Karpas-422 (cell line): ENCODE results near the gene RBMS1. TPM values are rescaled to one million over a fixed set of nuclear protein-coding genes. Genes with fewer than 3 reads are reported as not detected.

Source experiments
- DNase-seq: peaks from one replicate; pipeline ENCODE4 v3.0.0-alpha.2; 2015
- H2AFZ ChIP-seq: fragments of 200-600 bp; sonication (generic); 2 replicates; pipeline ENCODE4 v1.6.1; 2014; ENCODE audit warnings: antibody characterized with exemption, low read length, mixed read lengths
- H3K27ac ChIP-seq: fragments of 200-600 bp; sonication (generic); 2 replicates; pipeline ENCODE4 v1.5.1; 2014; ENCODE audit warnings: mild to moderate bottlenecking, low read length, moderate library complexity
- H3K27me3 ChIP-seq: fragments of 200-600 bp; sonication (generic); 2 replicates; pipeline ENCODE4 v1.6.1; 2014; ENCODE audit warnings: low read length, mixed read lengths
- H3K36me3 ChIP-seq: fragments of 200-600 bp; sonication (generic); 2 replicates; pipeline ENCODE4 v1.6.1; 2014; ENCODE audit warnings: low read length, mixed read lengths; ENCODE audit not compliant: insufficient read depth
- H3K4me1 ChIP-seq: fragments of 200-600 bp; sonication (generic); 2 replicates; pipeline ENCODE4 v1.6.1; 2014; ENCODE audit warnings: mild to moderate bottlenecking, low read length, mixed read lengths
- H3K4me2 ChIP-seq: fragments of 200-600 bp; sonication (generic); 2 replicates; pipeline ENCODE4 v1.6.1; 2014; ENCODE audit warnings: low read length, low read depth, mild to moderate bottlenecking; ENCODE audit not compliant: poor library complexity, severe bottlenecking
- H3K4me3 ChIP-seq: fragments of 200-600 bp; sonication (generic); 2 replicates; pipeline ENCODE4 v1.5.1; 2014; ENCODE audit warnings: mild to moderate bottlenecking, antibody characterized with exemption, low read length, mixed read lengths
- H3K79me2 ChIP-seq: fragments of 200-600 bp; sonication (generic); 2 replicates; pipeline ENCODE4 v1.6.1; 2014; ENCODE audit warnings: mild to moderate bottlenecking, low read length, mixed read lengths
- H3K9ac ChIP-seq: fragments of 200-600 bp; sonication (generic); 2 replicates; pipeline ENCODE4 v1.6.0; 2014; ENCODE audit warnings: low read length
- H3K9me2 ChIP-seq: fragments of 200-600 bp; sonication (generic), shearing (Covaris generic); replicated peaks from 2 replicates; pipeline ENCODE4 v1.6.0; 2014; ENCODE audit warnings: mild to moderate bottlenecking, low read length, moderate library complexity; ENCODE audit not compliant: insufficient read depth
- H3K9me3 ChIP-seq: fragments of 300-700, 200-600 bp; sonication (generic); 2 replicates; pipeline ENCODE4 v1.6.1; 2014; ENCODE audit warnings: low read length, mixed read lengths
- H4K20me1 ChIP-seq: fragments of 200-600 bp; sonication (generic); 2 replicates; pipeline ENCODE4 v1.6.1; 2014; ENCODE audit warnings: mild to moderate bottlenecking, antibody characterized with exemption, low read length, low read depth; ENCODE audit not compliant: insufficient read depth
- total RNA-seq: library from RNA; depleted of rRNA; stranded (reverse); fragments of >200 nt; shearing (Covaris generic); gene quantifications from 2 replicates; pipeline ENCODE4 v1.2.3, GENCODE V29; 2014; ENCODE audit warnings: low replicate concordance

The RBMS1 gene
- total RNA-seq, 1 experiment from 2014 or later = not detected

DNA sequence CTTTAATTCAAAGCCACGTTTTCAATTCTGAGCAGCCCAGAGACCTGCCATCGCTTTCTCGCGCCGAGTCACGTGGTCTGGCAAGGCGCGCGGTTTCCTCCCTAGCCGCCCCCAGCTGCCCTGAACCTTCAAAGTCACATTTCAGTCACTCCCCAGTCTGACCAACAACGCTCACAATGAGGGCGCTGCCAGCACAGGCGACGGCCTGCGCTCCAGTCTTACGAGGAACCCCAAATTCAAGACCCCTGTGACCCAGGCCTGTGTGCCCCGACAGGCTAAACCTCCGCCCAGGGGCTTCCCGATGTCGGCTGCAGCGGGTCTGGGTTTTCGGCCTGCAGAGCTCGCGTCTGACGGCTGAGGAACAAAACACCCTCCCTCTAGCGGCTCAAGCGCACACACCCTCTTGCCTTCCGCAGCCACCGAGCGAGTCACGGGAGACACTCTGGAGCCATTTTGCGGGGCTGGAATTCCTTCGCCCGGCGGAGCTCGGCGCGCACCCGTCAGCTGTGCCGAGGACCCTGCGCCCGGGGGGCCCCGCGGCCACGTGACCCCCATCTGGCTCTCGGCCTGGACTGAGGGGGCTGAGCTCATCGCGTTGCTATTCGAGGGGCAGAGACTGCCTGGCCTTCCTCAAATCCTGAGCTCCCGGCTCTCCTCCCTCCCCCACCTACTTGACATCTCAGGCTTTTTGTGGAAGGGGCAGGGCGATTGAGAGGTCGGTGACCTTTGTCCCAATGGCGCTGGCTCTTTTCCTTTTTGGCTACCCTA, 223.6 kb downstream of the RBMS1 start:
- H3K36me3 ChIP-seq = no peaks in the 10 kb centered on the region
- no peaks in the 10 kb centered on the region for H3K9me2 ChIP-seq
- no peak overlapping the region for H3K27ac ChIP-seq
- no peak overlapping the region for H2AFZ ChIP-seq
- H3K27me3 ChIP-seq = 0 out of 2 replicates have a peak, but pooled peaks cover 3% of the 10 kb centered on the region
- no peaks in the 10 kb centered on the region for H4K20me1 ChIP-seq
- no peak overlapping the region for H3K4me2 ChIP-seq
- H3K4me3 ChIP-seq = no peak overlapping the region
- no peak overlapping the region for H3K9ac ChIP-seq
- H3K9me3 ChIP-seq = no peaks in the 10 kb centered on the region
- no peak for DNase-seq
- H3K79me2 ChIP-seq = no peaks in the 10 kb centered on the region
- H3K4me1 ChIP-seq = no peaks in the 10 kb centered on the region

DNA sequence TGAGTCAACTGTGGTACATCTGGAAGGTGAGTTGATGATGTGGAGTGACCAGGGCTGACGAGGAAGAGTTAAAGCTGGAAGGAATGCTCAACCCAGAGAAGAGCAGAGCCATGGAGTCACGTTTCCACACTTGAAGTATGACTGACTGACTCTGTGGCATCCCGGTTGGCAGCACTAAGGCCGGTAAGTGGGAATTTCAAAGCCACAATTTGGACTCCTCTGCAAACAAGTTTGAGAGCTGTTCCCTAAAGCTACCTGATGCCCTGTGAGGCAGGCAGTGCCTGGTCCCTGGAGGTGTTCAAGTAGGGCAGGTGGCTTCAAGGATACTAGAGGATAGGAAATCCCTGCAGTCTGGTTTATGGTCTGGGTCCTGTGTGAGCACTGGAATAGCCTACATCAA, 224.2 kb downstream of the RBMS1 start:
- Histone ChIP-seq H3K9me2 (no peaks in the 10 kb centered on the region), H3K79me2 (no peaks in the 10 kb centered on the region), H3K9me3 (no peaks in the 10 kb centered on the region), H3K27me3 (0 out of 2 replicates have a peak, but pooled peaks cover 3% of the 10 kb centered on the region), H4K20me1 (no peaks in the 10 kb centered on the region), H3K4me1 (peaks cover 3% of the 10 kb centered on the region; the same call in 1 of the 2 replicates), H2AFZ (no peak overlapping the region), H3K36me3 (no peaks in the 10 kb centered on the region), H3K27ac (no peak overlapping the region), H3K9ac (no peak overlapping the region), H3K4me2 (no peak overlapping the region), H3K4me3 (no peak overlapping the region)
- DNase-seq = no peak

DNA sequence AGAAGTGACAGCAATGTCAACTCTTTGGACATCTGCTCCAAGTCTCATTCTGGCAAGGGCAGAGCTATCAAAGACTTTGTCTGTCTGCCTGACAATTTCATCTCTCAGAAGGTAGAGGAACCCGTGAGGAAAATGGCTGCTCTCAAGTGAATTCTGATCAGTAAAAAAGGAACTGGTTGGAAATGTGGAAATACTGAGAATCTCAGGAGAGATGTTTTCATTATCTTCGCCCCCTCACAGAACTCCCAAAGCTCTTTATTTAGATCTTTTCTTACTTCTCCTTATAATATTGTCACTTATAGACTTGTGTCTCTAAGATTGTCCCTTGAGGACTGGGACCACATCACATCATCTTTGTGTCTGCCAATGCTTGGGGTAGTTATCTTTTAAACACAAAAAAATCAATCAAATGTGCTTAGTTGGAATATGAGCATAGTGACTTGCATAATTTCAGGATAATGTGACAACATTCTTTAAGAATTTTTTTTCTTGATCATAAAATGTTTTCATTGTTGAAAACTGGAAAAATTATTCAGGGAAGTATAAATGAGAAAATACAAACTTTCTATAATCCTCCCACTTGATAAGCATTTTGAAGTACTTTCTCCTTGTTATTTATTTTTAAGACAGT, 225.3 kb downstream of the RBMS1 start:
- H3K9me3 ChIP-seq = no peaks in the 10 kb centered on the region
- H3K4me3 ChIP-seq = no peak overlapping the region
- no peak overlapping the region for H3K9ac ChIP-seq
- no peaks in the 10 kb centered on the region for H3K36me3 ChIP-seq
- no peaks in the 10 kb centered on the region for H3K9me2 ChIP-seq
- no peak for DNase-seq
- H2AFZ ChIP-seq = no peak overlapping the region
- H4K20me1 ChIP-seq = no peaks in the 10 kb centered on the region
- 0 out of 2 replicates have a peak, but pooled peaks cover 5% of the 10 kb centered on the region for H3K27me3 ChIP-seq
- no peak overlapping the region for H3K4me2 ChIP-seq
- H3K79me2 ChIP-seq = no peaks in the 10 kb centered on the region
- no peak overlapping the region for H3K27ac ChIP-seq
- H3K4me1 ChIP-seq = peaks cover 6% of the 10 kb centered on the region; the same call in 1 of the 2 replicates

DNA sequence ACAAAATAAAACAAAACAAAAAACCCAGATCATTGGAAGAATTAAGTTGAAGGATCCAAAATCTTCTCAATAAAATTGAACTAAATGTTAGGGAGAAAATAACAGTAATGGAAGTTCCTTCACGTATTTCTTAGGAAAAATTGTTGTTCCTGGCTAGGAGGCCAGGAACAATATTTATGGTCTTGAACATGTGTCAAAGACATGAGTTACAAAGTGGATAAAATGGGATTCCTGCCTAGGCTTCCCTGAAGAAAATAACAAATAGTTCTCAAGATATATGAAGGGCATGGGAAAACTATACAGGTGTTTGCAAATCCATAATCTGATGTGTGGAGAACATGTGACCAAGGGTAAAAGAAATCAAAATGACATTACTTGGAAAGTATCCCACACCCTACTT, 225.9 kb downstream of the RBMS1 start:
- Histone ChIP-seq H4K20me1 (no peaks in the 10 kb centered on the region), H3K9ac (no peak overlapping the region), H3K4me1 (peaks cover 6% of the 10 kb centered on the region; the same call in 1 of the 2 replicates), H3K9me2 (no peaks in the 10 kb centered on the region), H3K4me2 (no peak overlapping the region), H2AFZ (no peak overlapping the region), H3K27ac (no peak overlapping the region), H3K4me3 (no peak overlapping the region), H3K36me3 (no peaks in the 10 kb centered on the region), H3K27me3 (0 out of 2 replicates have a peak, but pooled peaks cover 5% of the 10 kb centered on the region), H3K79me2 (no peaks in the 10 kb centered on the region), H3K9me3 (no peaks in the 10 kb centered on the region)
- DNase-seq = no peak

DNA sequence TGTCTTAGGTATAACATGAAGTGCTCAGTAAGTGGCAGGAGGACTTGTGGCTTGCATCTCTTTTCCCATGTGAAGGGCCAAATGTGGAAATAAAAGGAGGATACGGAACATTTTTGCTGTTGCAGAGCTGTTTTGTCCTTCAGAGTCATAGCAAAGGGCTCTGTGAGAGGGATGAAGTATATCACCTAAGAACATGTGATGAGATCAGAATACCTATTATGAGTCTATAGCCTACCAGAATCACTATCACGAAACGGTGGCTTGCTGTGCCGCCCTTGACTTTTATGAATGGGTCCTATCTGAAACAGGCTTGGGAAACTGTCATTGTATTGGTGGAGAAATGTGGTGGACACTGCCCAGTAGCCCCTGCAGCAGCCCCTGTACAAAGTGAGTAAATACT, 226.6 kb downstream of the RBMS1 start:
- no peak overlapping the region for H3K4me3 ChIP-seq
- H3K79me2 ChIP-seq = no peaks in the 10 kb centered on the region
- no peaks in the 10 kb centered on the region for H3K36me3 ChIP-seq
- no peak overlapping the region for H3K9ac ChIP-seq
- no peak overlapping the region for H3K27ac ChIP-seq
- 0 out of 2 replicates have a peak, but pooled peaks cover 5% of the 10 kb centered on the region for H3K27me3 ChIP-seq
- H3K9me3 ChIP-seq = no peaks in the 10 kb centered on the region
- no peak for DNase-seq
- no peak overlapping the region for H2AFZ ChIP-seq
- no peak overlapping the region for H3K4me2 ChIP-seq
- H3K9me2 ChIP-seq = no peaks in the 10 kb centered on the region
- H3K4me1 ChIP-seq = peaks cover 6% of the 10 kb centered on the region; the same call in 1 of the 2 replicates
- no peaks in the 10 kb centered on the region for H4K20me1 ChIP-seq

DNA sequence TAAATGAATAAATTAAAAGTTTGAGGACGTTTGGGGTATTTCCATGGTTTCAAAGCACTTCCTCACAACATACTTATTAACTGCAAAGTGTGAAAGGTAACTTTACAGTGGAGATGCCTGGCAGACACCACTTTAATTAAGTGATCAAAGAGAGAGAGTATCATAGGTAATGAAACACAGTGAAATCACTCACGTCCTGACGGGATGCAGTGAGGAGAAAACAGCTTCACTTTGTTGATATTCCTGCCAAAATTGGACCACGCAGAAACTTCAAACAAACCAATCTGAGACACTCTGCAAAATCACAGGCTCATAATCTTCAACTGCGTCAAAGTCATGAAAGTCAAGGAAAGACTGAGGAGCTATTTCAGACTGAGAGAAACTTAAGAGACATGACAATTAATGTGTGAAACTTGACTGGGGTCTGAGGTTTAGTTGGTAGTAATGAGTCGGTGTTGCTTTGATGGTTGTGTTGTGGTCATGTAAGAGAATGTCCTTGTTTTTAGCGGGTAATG, 227.5 kb downstream of the RBMS1 start:
- 0 out of 2 replicates have a peak, but pooled peaks cover 5% of the 10 kb centered on the region for H3K27me3 ChIP-seq
- H3K9ac ChIP-seq = no peak overlapping the region
- peaks cover 6% of the 10 kb centered on the region; the same call in 1 of the 2 replicates for H3K4me1 ChIP-seq
- no peak overlapping the region for H3K4me2 ChIP-seq
- H3K79me2 ChIP-seq = no peaks in the 10 kb centered on the region
- no peak for DNase-seq
- H2AFZ ChIP-seq = no peak overlapping the region
- H3K4me3 ChIP-seq = no peak overlapping the region
- H3K36me3 ChIP-seq = no peaks in the 10 kb centered on the region
- H3K27ac ChIP-seq = no peak overlapping the region
- H4K20me1 ChIP-seq = no peaks in the 10 kb centered on the region
- no peaks in the 10 kb centered on the region for H3K9me3 ChIP-seq
- H3K9me2 ChIP-seq = no peaks in the 10 kb centered on the region

DNA sequence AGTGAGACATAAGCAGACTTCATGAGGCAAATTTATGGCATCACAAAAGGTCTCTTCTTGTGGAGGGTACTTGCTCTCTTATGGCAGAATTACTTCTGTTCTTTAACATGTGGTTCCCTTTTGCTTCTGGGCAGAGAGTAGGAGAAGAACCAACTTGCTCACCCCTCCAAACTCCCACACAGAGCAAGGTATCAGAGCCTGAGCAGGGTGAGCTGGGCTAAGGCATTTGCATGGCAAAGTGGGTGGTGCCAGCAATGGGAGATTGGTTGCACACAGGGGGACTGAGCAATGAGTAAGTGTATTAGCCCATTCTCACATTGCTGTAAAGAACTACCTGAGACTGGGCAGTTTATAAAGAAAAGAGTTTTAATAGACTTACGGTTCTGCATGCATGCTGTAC, 229.3 kb downstream of the RBMS1 start:
- Histone ChIP-seq H3K27ac (no peak overlapping the region), H2AFZ (no peak overlapping the region), H3K36me3 (no peaks in the 10 kb centered on the region), H3K4me1 (peaks cover 6% of the 10 kb centered on the region; the same call in 1 of the 2 replicates), H3K9me2 (no peaks in the 10 kb centered on the region), H3K4me2 (no peak overlapping the region), H3K4me3 (no peak overlapping the region), H4K20me1 (no peaks in the 10 kb centered on the region), H3K79me2 (no peaks in the 10 kb centered on the region), H3K9ac (no peak overlapping the region), H3K9me3 (no peaks in the 10 kb centered on the region), H3K27me3 (0 out of 2 replicates have a peak, but pooled peaks cover 5% of the 10 kb centered on the region)
- DNase-seq = peak; percentile 48

DNA sequence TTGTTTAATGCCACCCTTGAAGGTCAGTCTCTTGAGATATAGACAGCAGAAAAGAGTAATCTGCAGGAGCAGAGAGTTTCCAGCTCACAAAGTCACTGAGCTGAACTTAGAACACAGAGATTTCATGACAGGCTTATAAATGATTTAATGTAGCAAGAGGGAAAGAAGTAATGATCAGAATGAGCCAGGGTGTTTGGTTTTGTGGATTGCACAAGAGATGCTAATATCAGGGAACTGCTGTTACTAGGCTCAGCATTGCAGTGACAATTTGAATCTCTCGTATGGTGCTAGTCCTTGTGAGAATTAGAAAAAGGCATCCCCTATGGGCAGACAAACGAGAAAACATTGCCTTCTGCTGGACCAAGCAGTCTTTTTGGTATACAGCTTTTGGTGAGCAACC, 231.9 kb downstream of the RBMS1 start:
- Histone ChIP-seq H3K4me1 (peaks cover 6% of the 10 kb centered on the region; the same call in 1 of the 2 replicates), H4K20me1 (no peaks in the 10 kb centered on the region), H2AFZ (no peak overlapping the region), H3K79me2 (no peaks in the 10 kb centered on the region), H3K36me3 (no peaks in the 10 kb centered on the region), H3K9me2 (no peaks in the 10 kb centered on the region), H3K4me3 (no peak overlapping the region), H3K27me3 (0 out of 2 replicates have a peak, but pooled peaks cover 2% of the 10 kb centered on the region), H3K27ac (no peak overlapping the region), H3K9ac (no peak overlapping the region), H3K9me3 (no peaks in the 10 kb centered on the region), H3K4me2 (no peak overlapping the region)
- no peak for DNase-seq
